ENCODE results near the gene ADGRG1.

DNA sequence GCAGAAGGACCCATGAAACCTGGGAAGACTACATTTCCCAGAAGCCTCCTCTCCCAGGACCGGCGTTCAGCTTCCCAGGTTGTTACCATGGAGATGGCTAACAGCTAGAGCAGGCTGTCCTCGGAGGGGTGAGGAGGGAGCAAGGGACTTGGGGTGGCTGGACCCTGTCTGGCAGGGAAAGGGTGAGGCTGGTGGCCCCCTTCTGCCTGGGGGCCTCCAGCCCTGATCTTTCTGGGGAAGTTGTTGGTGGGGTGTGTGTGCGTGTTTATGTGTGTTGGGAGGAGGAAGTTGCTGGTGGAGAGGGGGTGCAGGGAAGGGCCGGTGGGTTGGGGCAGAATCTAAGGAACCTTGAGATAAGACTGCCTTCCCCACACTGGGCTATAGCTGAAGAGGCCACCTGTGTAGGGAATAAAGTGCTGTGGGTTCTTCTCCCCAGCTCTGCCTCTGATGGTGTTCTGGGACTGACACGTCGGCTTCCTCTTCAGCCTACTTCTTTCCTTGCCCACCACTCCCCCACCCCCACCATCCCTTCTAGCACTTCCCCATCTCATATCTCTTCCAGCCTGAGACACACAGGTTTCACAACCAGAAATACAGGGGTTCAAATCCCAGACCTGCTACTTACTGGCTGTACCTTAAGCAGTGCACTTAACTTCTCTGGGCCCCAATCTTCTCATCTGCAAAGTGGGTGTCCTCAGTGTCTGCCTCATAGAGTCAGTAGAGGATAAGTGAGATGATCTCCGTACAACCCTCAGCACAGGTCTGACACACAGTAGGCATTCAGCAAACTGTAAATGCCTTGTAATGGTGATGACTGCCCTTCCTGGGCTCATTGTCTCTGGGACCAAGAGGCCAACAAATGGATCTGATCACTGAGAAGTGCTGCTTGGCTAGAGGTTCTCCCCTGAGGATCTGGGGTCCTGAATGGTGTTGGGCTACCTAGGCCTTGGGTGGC is 66.6 kb downstream of the ADGRG1 start, which contains the start of gene DRC7:
- TF ChIP-seq CTCF (conservative IDR thresholded peaks at IDR 0.05 in 1 of 2, IDR thresholded peaks at IDR 0.05 in 1 of 2; ENCODE audit: low read depth in 1 of 2, low read length in 2 of 2) (no peak), EZH2 (IDR thresholded peaks at IDR 0.05; ENCODE audit: low read length, missing control alignments) (no peak)
